Endothelial cell of umbilical vein (primary cell): ENCODE data around the gene COL15A1.

ENCODE experiments used
- EZH2 ChIP-seq: IDR thresholded peaks from 2 replicates; pipeline ENCODE4 v1.6.1; 2012; ENCODE audit warnings: borderline replicate concordance, low read depth, mild to moderate bottlenecking, moderate library complexity, low read length, inconsistent platforms; ENCODE audit not compliant: severe bottlenecking
- MYC ChIP-seq: IDR thresholded peaks from one replicate; pipeline ENCODE4 v1.6.1; 2011; ENCODE audit warnings: mild to moderate bottlenecking, low read depth, low read length
- POLR2A ChIP-seq: IDR thresholded peaks from 2 replicates; pipeline ENCODE4 v1.6.1; 2012; ENCODE audit warnings: low read depth, mild to moderate bottlenecking, control low read depth, low read length
- POLR2AphosphoS5 ChIP-seq: IDR thresholded peaks from 2 replicates; pipeline ENCODE4 v1.6.1; 2012; ENCODE audit warnings: low read depth, mild to moderate bottlenecking, control low read depth, low read length, moderate library complexity; ENCODE audit not compliant: insufficient read depth
- TF ChIP-seq, protein P1 (sequence below), 2 donors: IDR thresholded peaks; 1 replicate in 1 of 2; 2 replicates in 1 of 2; pipeline ENCODE4 v1.5.1; 2011; ENCODE audit warnings: low read length in 2 of 2, mild to moderate bottlenecking in 2 of 2, moderate library complexity in 2 of 2, control low read depth in 1 of 2, inconsistent platforms in 1 of 2, low read depth in 1 of 2; ENCODE audit not compliant: insufficient read depth in 1 of 2; ENCODE audit errors: extremely low read depth in 1 of 2

DNA sequence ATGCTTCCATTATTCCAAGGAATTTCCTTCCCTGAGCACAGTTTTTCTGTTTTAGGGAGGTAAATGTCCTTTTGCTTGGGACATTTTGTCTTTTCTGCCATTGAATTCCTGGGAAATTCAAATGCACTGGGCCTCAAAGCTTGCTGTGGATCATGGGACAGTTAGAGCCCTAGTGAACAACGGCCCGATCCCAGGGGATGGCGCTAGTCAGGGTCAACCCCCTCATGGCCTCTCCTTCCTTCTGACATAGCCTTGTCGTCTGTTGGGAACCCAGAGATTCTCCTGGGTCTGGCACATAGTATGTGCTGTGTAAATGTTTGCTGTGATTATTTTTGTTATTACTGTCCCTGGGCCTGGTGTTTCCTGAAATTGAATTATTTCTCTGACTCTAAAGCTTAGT is 30.7 kb upstream of the COL15A1 start:
- TF ChIP-seq, protein P1, sequence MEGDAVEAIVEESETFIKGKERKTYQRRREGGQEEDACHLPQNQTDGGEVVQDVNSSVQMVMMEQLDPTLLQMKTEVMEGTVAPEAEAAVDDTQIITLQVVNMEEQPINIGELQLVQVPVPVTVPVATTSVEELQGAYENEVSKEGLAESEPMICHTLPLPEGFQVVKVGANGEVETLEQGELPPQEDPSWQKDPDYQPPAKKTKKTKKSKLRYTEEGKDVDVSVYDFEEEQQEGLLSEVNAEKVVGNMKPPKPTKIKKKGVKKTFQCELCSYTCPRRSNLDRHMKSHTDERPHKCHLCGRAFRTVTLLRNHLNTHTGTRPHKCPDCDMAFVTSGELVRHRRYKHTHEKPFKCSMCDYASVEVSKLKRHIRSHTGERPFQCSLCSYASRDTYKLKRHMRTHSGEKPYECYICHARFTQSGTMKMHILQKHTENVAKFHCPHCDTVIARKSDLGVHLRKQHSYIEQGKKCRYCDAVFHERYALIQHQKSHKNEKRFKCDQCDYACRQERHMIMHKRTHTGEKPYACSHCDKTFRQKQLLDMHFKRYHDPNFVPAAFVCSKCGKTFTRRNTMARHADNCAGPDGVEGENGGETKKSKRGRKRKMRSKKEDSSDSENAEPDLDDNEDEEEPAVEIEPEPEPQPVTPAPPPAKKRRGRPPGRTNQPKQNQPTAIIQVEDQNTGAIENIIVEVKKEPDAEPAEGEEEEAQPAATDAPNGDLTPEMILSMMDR (IDR thresholded peaks at IDR 0.05; ENCODE audit: extremely low read depth in 1 of 2, insufficient read depth in 1 of 2, low read depth in 1 of 2, low read length in 2 of 2) = no peak
- no peak for TF ChIP-seq MYC
- no peak for TF ChIP-seq POLR2AphosphoS5
- no peak for TF ChIP-seq POLR2A
- TF ChIP-seq EZH2 = no peak
